H9 (cell line): ENCODE data around the gene HS3ST4. TPM values are rescaled to one million over a fixed set of nuclear protein-coding genes. Genes with fewer than 3 reads are reported as not detected.

Source experiments
- DNase-seq: peaks from one replicate; pipeline ENCODE4 v3.0.0-alpha.2; 2017
- H2AFZ ChIP-seq: one replicate; pipeline ENCODE4 v1.6.1; 2013; ENCODE audit warnings: mild to moderate bottlenecking, low read length, control low read depth, moderate library complexity
- H2AK5ac ChIP-seq: 2 replicates; pipeline ENCODE4 v1.6.1; 2013; ENCODE audit warnings: low read length, control low read depth, mixed read lengths; ENCODE audit not compliant: insufficient read length
- H2BK120ac ChIP-seq: one replicate; pipeline ENCODE4 v1.6.1; 2013; ENCODE audit warnings: low read depth, mild to moderate bottlenecking, low read length, control low read depth, inconsistent platforms; ENCODE audit not compliant: poor library complexity, severe bottlenecking
- H2BK12ac ChIP-seq: 2 replicates; pipeline ENCODE4 v1.6.1; 2013; ENCODE audit warnings: low read length, control low read depth, mixed read lengths, low read depth; ENCODE audit not compliant: insufficient read length
- H2BK15ac ChIP-seq: 2 replicates; pipeline ENCODE4 v1.6.1; 2013; ENCODE audit warnings: low read depth, low read length, control low read depth
- H2BK20ac ChIP-seq: one replicate; pipeline ENCODE4 v1.6.1; 2013; ENCODE audit warnings: low read depth, mild to moderate bottlenecking, low read length, control low read depth, inconsistent platforms; ENCODE audit not compliant: poor library complexity, severe bottlenecking
- H2BK5ac ChIP-seq: 2 replicates; pipeline ENCODE4 v1.6.1; 2013; ENCODE audit warnings: low read length, control low read depth, mixed read lengths; ENCODE audit not compliant: insufficient read length
- H3K14ac ChIP-seq: 2 replicates; pipeline ENCODE4 v1.6.1; 2013; ENCODE audit warnings: low read length, control low read depth; ENCODE audit not compliant: insufficient read depth
- H3K18ac ChIP-seq: 2 replicates; pipeline ENCODE4 v1.6.1; 2013; ENCODE audit warnings: low read depth, mild to moderate bottlenecking, mixed read lengths, low read length, control low read depth; ENCODE audit not compliant: insufficient read length
- H3K23ac ChIP-seq: 2 replicates; pipeline ENCODE4 v1.6.1; 2013; ENCODE audit warnings: low read length, control low read depth, mixed read lengths, low read depth; ENCODE audit not compliant: insufficient read length
- H3K23me2 ChIP-seq: 2 replicates; pipeline ENCODE4 v1.6.1; 2013; ENCODE audit warnings: low read depth, mild to moderate bottlenecking, mixed read lengths, low read length, control low read depth; ENCODE audit not compliant: insufficient read length, poor library complexity, severe bottlenecking
- H3K27ac ChIP-seq: 2 replicates; pipeline ENCODE4 v1.5.1; 2013; ENCODE audit warnings: low read length, control low read depth, mixed read lengths, low read depth; ENCODE audit not compliant: insufficient read length
- H3K27me3 ChIP-seq: 2 replicates; pipeline ENCODE4 v1.6.1; 2013; ENCODE audit warnings: low read length, control low read depth, inconsistent platforms; ENCODE audit not compliant: insufficient read depth
- H3K4ac ChIP-seq: 2 replicates; pipeline ENCODE4 v1.6.1; 2013; ENCODE audit warnings: low read depth, mild to moderate bottlenecking, control low read depth, inconsistent platforms, low read length, moderate library complexity
- H3K4me1 ChIP-seq: 2 replicates; pipeline ENCODE4 v1.6.1; 2013; ENCODE audit warnings: low read length, control low read depth, inconsistent platforms; ENCODE audit not compliant: insufficient read depth
- H3K4me2 ChIP-seq: 2 replicates; pipeline ENCODE4 v1.6.1; 2013; ENCODE audit warnings: low read length, control low read depth, mixed read lengths; ENCODE audit not compliant: insufficient read length, insufficient read depth
- H3K56ac ChIP-seq: 2 replicates; pipeline ENCODE4 v1.6.1; 2013; ENCODE audit warnings: low read depth, mild to moderate bottlenecking, mixed read lengths, low read length, control low read depth; ENCODE audit not compliant: insufficient read length
- H3K79me1 ChIP-seq: 2 replicates; pipeline ENCODE4 v1.6.1; 2013; ENCODE audit warnings: low read depth, mild to moderate bottlenecking, moderate library complexity, low read length, control low read depth, inconsistent platforms; ENCODE audit not compliant: insufficient read depth, poor library complexity, severe bottlenecking
- H3K79me2 ChIP-seq: 2 replicates; pipeline ENCODE4 v1.6.1; 2013; ENCODE audit warnings: low read length, control low read depth, inconsistent platforms; ENCODE audit not compliant: insufficient read depth
- H3K9ac ChIP-seq: 2 replicates; pipeline ENCODE4 v1.6.1; 2013; ENCODE audit warnings: low read length, control low read depth, mixed read lengths; ENCODE audit not compliant: insufficient read length; ENCODE audit errors: extremely low read depth
- H3K9me3 ChIP-seq: one replicate; pipeline ENCODE4 v1.6.1; 2013; ENCODE audit warnings: low read depth, low read length, inconsistent platforms; ENCODE audit not compliant: control insufficient read depth
- H3T11ph ChIP-seq: one replicate; pipeline ENCODE4 v1.6.1; 2013; ENCODE audit warnings: mild to moderate bottlenecking, low read length, control low read depth, inconsistent platforms
- H4K20me1 ChIP-seq: one replicate; pipeline ENCODE4 v1.6.1; 2013; ENCODE audit not compliant: control insufficient read depth, insufficient read length, insufficient read depth
- H4K5ac ChIP-seq: 2 replicates; pipeline ENCODE4 v1.6.1; 2013; ENCODE audit warnings: low read depth, mild to moderate bottlenecking, mixed read lengths, low read length, control low read depth; ENCODE audit not compliant: insufficient read length
- H4K8ac ChIP-seq: replicated peaks from 2 replicates; pipeline ENCODE4 v1.6.1; 2013; ENCODE audit warnings: low read length, control low read depth, mixed read lengths, low read depth; ENCODE audit not compliant: insufficient read length
- H4K91ac ChIP-seq: 2 replicates; pipeline ENCODE4 v1.6.1; 2013; ENCODE audit warnings: low read depth, mild to moderate bottlenecking, moderate library complexity, mixed read lengths, low read length, control low read depth; ENCODE audit not compliant: insufficient read length
- H3K27ac Mint-ChIP-seq, 3 experiments: 2 replicates in 2 of 3; 3 replicates in 1 of 3; pipeline ENCODE4 v1.8.0; 2020 to 2021; ENCODE audit warnings: mixed read lengths in 3 of 3, mild to moderate bottlenecking in 1 of 3, moderate library complexity in 1 of 3
- H3K27me3 Mint-ChIP-seq: 2 replicates; pipeline ENCODE4 v1.8.0; 2021; ENCODE audit warnings: low read depth, mild to moderate bottlenecking, moderate library complexity, mixed read lengths
- H3K36me3 Mint-ChIP-seq, 3 experiments: 2 replicates in 2 of 3; 3 replicates in 1 of 3; pipeline ENCODE4 v1.8.0; 2020 to 2021; ENCODE audit warnings: low read depth in 3 of 3, mixed read lengths in 3 of 3; ENCODE audit not compliant: insufficient read depth in 1 of 3
- H3K4me1 Mint-ChIP-seq, 2 experiments: 2 replicates each; pipeline ENCODE4 v1.8.0; 2020; ENCODE audit warnings: mixed read lengths in 2 of 2
- H3K4me3 Mint-ChIP-seq, 2 experiments: 2 replicates in 1 of 2; 3 replicates in 1 of 2; pipeline ENCODE4 v1.8.0; 2020 to 2021; ENCODE audit warnings: mild to moderate bottlenecking in 2 of 2, mixed read lengths in 2 of 2, moderate library complexity in 1 of 2
- H3K9me3 Mint-ChIP-seq, 2 experiments: 2 replicates in 1 of 2; 3 replicates in 1 of 2; pipeline ENCODE4 v1.8.0; 2020; ENCODE audit warnings: mild to moderate bottlenecking in 2 of 2, mixed read lengths in 2 of 2, moderate library complexity in 1 of 2
- CTCF ChIP-seq: fragments of 200-600 bp; sonication (generic); conservative IDR thresholded peaks from 3 replicates; pipeline ENCODE4 v1.8.0; 2021; ENCODE audit warnings: antibody characterized with exemption, mild to moderate bottlenecking
- WGBS: extraction: QIAGEN DNeasy Blood & Tissue Kit; methylation state at CpG from one replicate; pipeline ENCODE4 v1.1.7; 2013; ENCODE audit warnings: missing lambda C conversion rate, low lambda C conversion rate, mixed read lengths; ENCODE audit not compliant: insufficient read length; ENCODE audit errors: extremely low coverage; 5-methylcytosine and 5-hydroxymethylcytosine counted together
- total RNA-seq: library from RNA; stranded (reverse); gene quantifications from 2 replicates; pipeline ENCODE4 v1.2.1, GENCODE V29; 2021

HS3ST4 gene
- total RNA-seq, 1 experiment from 2014 or later = 1.7 TPM

DNA sequence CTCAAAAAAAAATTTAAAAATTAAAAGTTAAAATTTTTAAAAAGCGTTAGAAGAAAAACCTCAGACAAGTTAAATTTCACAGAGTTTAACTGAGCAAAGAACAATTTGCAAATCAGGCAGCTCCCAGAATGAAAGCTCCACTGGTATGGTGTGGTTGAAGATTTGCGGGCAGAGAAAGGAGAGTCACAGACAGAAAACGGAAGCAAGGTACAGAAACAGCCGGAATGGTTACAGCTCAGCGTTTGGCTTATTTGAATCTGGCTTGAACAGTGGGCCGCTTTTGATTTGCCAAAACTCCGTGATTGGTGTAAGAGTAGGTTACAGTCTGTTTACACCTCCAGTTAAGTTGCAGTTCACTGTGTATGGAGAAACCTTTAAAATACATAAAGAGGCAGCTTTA, 297.1 kb downstream of the HS3ST4 start:
- Histone ChIP-seq H3K79me2 (no peaks in the 10 kb centered on the region), H2BK20ac (no peak overlapping the region), H3K9ac (no peak overlapping the region), H4K5ac (no peak overlapping the region), H2BK12ac (no peak overlapping the region), H3K23ac (no peak overlapping the region), H4K8ac (no peak overlapping the region), H2AFZ (no peak overlapping the region), H2BK120ac (no peak overlapping the region), H3K23me2 (no peaks in the 10 kb centered on the region), H3K56ac (no peak overlapping the region), H3K14ac (no peak overlapping the region), H3K4ac (no peak overlapping the region), H3K4me1 (no peaks in the 10 kb centered on the region), H3K4me2 (no peak overlapping the region), H3K27ac (no peak overlapping the region), H2AK5ac (no peak overlapping the region), H4K91ac (no peak overlapping the region), H2BK5ac (no peak overlapping the region), H3T11ph (no peak overlapping the region), H3K9me3 (no peaks in the 10 kb centered on the region), H2BK15ac (no peak overlapping the region), H3K79me1 (no peaks in the 10 kb centered on the region), H3K27me3 (no peaks in the 10 kb centered on the region), H3K18ac (no peak overlapping the region), H4K20me1 (no peaks in the 10 kb centered on the region)
- Mint-ChIP-seq H3K27ac (no peak overlapping the region), H3K4me3 (no peak overlapping the region), H3K36me3 (peaks cover 3 to 9% (median 8%) of the 10 kb centered on the region in 3 experiments; a peak in 6 of 7 replicates), H3K9me3 (peaks cover 7 to 9% of the 10 kb centered on the region in 2 experiments), H3K27me3 (peaks cover 3% of the 10 kb centered on the region; the same call in 1 of the 2 replicates), H3K4me1 (peaks cover 7 to 8% of the 10 kb centered on the region in 2 experiments)
- no peak for TF ChIP-seq CTCF
- WGBS = no CpG with 5 or more reads among the region's 7 CpGs
- DNase-seq = no peak
